ENCODE data around the gene PRPF8.
A peak's percentile ranks its signal among the peaks of the same experiment; 100 is the strongest.

PRPF8 gene

DNA sequence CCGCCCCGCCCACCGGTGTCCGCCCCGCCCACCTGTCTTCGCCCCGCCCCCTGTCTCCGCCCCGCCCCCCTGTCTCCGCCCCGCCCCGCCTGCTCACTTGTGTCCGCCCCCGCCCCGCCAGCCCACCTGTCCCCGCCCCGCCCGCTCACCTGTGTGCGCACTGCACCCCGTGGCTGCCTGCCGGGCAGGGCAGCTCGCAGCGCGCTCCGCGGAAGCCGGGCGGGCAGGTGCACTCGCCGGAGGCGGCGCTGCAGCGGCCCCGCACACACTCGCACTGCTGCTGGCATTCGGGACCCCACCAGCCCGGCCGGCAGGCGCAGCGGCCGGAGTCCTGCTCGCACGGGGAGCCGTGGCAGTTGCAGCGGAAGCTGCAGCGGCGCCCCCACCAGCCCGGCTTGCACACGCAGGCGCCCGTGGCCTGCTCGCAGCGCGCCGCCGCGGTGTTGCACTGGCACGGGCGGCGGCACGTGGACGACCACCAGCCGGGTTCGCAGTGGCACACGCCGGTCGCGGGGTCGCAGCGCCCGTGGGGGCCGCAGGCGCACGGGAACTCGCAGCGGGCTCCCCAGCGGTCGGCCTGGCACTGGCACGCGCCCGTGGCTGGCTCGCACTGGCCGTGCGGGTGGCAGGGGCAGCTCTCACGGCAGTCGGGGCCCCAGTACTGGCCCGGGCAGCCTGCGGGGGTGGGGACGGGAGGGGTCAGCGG lies 41.2 kb downstream of the PRPF8 start:
- H3K4me1 ChIP-seq (ENCODE audit: insufficient read depth, low read length) = peaks cover 14% of the 10 kb centered on the region
- TF ChIP-seq, protein P1, sequence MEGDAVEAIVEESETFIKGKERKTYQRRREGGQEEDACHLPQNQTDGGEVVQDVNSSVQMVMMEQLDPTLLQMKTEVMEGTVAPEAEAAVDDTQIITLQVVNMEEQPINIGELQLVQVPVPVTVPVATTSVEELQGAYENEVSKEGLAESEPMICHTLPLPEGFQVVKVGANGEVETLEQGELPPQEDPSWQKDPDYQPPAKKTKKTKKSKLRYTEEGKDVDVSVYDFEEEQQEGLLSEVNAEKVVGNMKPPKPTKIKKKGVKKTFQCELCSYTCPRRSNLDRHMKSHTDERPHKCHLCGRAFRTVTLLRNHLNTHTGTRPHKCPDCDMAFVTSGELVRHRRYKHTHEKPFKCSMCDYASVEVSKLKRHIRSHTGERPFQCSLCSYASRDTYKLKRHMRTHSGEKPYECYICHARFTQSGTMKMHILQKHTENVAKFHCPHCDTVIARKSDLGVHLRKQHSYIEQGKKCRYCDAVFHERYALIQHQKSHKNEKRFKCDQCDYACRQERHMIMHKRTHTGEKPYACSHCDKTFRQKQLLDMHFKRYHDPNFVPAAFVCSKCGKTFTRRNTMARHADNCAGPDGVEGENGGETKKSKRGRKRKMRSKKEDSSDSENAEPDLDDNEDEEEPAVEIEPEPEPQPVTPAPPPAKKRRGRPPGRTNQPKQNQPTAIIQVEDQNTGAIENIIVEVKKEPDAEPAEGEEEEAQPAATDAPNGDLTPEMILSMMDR (IDR thresholded peaks at IDR 0.05; ENCODE audit: borderline replicate concordance, extremely low read depth, low read length, poor library complexity, severe bottlenecking) = peak; percentile 39
- TF ChIP-seq EZH2 (IDR thresholded peaks at IDR 0.05; ENCODE audit: borderline replicate concordance, low read depth, low read length, severe bottlenecking) = peak; percentile 48
- ATAC-seq (ENCODE audit: insufficient read depth, low read depth) (peak; percentile 60), DNase-seq (peak; percentile 41)
- H2AFZ ChIP-seq (ENCODE audit: low read depth, low read length) = no peak overlapping the region
- no peak overlapping the region for H3K27ac ChIP-seq (ENCODE audit: low read length)
- peaks cover 4% of the 10 kb centered on the region for H3K27me3 ChIP-seq (ENCODE audit: insufficient read depth, low read length, poor library complexity)
- H3K79me2 ChIP-seq (ENCODE audit: insufficient read depth, low read length) = no peaks in the 10 kb centered on the region
- no peak overlapping the region for H3K9ac ChIP-seq (ENCODE audit: low read depth, low read length)
- H3K4me3 ChIP-seq (ENCODE audit: low read depth in 1 of 2, low read length in 2 of 2) = peak overlapping the region in 1 of 2 experiments; percentile 47; a peak in 2 of 4 replicates
- H4K20me1 ChIP-seq (ENCODE audit: insufficient read depth, low read length) = peaks cover 3% of the 10 kb centered on the region; the same call in 1 of the 2 replicates
- peak overlapping the region; percentile 70 for H3K4me2 ChIP-seq (ENCODE audit: insufficient read depth, low read length)
- no peaks in the 10 kb centered on the region for H3K36me3 ChIP-seq (ENCODE audit: insufficient read depth, low read length)
- no peaks in the 10 kb centered on the region for H3K9me3 ChIP-seq (ENCODE audit: insufficient read depth, low read length, severe bottlenecking)

DNA sequence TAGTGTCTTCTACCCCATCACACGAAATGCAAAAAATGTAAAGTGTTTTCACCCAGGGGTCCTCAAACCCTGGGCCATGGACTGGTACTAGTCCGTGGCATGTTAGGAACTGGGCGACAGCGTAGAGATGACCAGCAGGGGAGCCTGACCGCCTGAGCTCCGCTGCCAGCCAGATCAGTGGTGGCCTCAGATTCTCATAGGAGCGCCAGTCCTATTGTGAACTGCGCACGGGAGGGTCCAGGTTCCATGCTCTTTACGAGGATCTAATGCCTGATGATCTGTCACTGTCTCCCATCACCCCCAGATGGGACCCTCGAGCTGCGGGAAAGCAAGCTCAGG lies 43.6 kb downstream of the PRPF8 start:
- no peak overlapping the region for H3K9ac ChIP-seq (ENCODE audit: low read depth, low read length)
- no peak overlapping the region for H3K4me3 ChIP-seq (ENCODE audit: low read depth in 1 of 2, low read length in 2 of 2)
- peaks cover 5% of the 10 kb centered on the region for H3K4me1 ChIP-seq (ENCODE audit: insufficient read depth, low read length)
- no peaks in the 10 kb centered on the region for H3K36me3 ChIP-seq (ENCODE audit: insufficient read depth, low read length)
- no peak for TF ChIP-seq EZH2 (IDR thresholded peaks at IDR 0.05; ENCODE audit: borderline replicate concordance, low read depth, low read length, severe bottlenecking)
- TF ChIP-seq, protein P1 (IDR thresholded peaks at IDR 0.05; ENCODE audit: borderline replicate concordance, extremely low read depth, low read length, poor library complexity, severe bottlenecking) = no peak
- DNase-seq (no peak), ATAC-seq (ENCODE audit: insufficient read depth, low read depth) (no peak)
- no peak overlapping the region for H2AFZ ChIP-seq (ENCODE audit: low read depth, low read length)
- H3K27ac ChIP-seq (ENCODE audit: low read length) = no peak overlapping the region
- H3K27me3 ChIP-seq (ENCODE audit: insufficient read depth, low read length, poor library complexity) = peaks cover 4% of the 10 kb centered on the region
- no peak overlapping the region for H3K4me2 ChIP-seq (ENCODE audit: insufficient read depth, low read length)
- H3K9me3 ChIP-seq (ENCODE audit: insufficient read depth, low read length, severe bottlenecking) = no peaks in the 10 kb centered on the region
- H4K20me1 ChIP-seq (ENCODE audit: insufficient read depth, low read length) = peaks cover 3% of the 10 kb centered on the region; the same call in 1 of the 2 replicates
- no peaks in the 10 kb centered on the region for H3K79me2 ChIP-seq (ENCODE audit: insufficient read depth, low read length)

DNA sequence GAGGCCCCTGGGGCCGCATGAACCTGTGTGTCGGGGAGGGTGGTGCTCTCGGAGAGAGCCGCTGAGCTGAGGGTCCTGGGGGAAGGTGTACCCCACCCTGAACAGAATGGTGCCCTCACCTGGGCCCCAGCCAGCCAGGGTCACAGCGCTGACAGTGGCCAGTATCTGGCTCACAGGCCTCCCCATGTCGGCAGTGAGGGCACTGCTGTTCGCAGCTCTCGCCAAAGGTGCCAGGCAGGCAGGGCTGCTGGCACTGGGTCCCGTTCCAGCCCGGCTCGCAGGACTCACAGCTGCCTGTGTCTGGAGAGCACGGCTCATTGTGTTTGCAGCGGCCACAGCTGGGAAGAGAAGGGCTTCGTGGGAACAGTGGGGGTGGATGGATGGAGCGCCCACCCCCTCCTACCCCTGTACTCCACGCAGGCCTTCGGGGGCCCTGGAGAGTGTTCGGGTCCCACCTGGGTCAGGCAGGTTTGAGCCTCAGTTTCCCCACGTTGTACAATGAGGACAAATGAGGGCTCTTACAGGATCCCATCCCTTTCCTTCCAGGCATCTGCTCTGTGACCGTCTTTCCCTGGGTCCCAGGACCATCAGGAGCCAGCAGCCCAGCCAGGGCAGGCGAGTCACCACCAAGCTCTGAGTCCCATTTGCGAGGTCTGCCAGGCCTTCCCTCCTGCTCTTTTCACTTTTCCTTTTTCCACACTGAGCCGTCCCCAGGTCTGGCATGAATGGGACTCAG lies 44.2 kb downstream of the PRPF8 start:
- no peak overlapping the region for H3K27ac ChIP-seq (ENCODE audit: low read length)
- H2AFZ ChIP-seq (ENCODE audit: low read depth, low read length) = no peak overlapping the region
- no peaks in the 10 kb centered on the region for H3K79me2 ChIP-seq (ENCODE audit: insufficient read depth, low read length)
- no peak overlapping the region for H3K4me2 ChIP-seq (ENCODE audit: insufficient read depth, low read length)
- no peak for ATAC-seq (ENCODE audit: insufficient read depth, low read depth)
- TF ChIP-seq, protein P1 (IDR thresholded peaks at IDR 0.05; ENCODE audit: borderline replicate concordance, extremely low read depth, low read length, poor library complexity, severe bottlenecking) = no peak
- TF ChIP-seq EZH2 (IDR thresholded peaks at IDR 0.05; ENCODE audit: borderline replicate concordance, low read depth, low read length, severe bottlenecking) = no peak
- H3K27me3 ChIP-seq (ENCODE audit: insufficient read depth, low read length, poor library complexity) = peaks cover 4% of the 10 kb centered on the region
- H4K20me1 ChIP-seq (ENCODE audit: insufficient read depth, low read length) = peaks cover 3% of the 10 kb centered on the region; the same call in 1 of the 2 replicates
- H3K4me1 ChIP-seq (ENCODE audit: insufficient read depth, low read length) = peaks cover 5% of the 10 kb centered on the region
- no peak overlapping the region for H3K4me3 ChIP-seq (ENCODE audit: low read depth in 1 of 2, low read length in 2 of 2)
- H3K9me3 ChIP-seq (ENCODE audit: insufficient read depth, low read length, severe bottlenecking) = no peaks in the 10 kb centered on the region
- H3K9ac ChIP-seq (ENCODE audit: low read depth, low read length) = no peak overlapping the region
- no peaks in the 10 kb centered on the region for H3K36me3 ChIP-seq (ENCODE audit: insufficient read depth, low read length)
- DNase-seq = no peak

All from DND-41 (cell line).